ENCODE measurements around the gene KRT85.

The KRT85 gene

DNA sequence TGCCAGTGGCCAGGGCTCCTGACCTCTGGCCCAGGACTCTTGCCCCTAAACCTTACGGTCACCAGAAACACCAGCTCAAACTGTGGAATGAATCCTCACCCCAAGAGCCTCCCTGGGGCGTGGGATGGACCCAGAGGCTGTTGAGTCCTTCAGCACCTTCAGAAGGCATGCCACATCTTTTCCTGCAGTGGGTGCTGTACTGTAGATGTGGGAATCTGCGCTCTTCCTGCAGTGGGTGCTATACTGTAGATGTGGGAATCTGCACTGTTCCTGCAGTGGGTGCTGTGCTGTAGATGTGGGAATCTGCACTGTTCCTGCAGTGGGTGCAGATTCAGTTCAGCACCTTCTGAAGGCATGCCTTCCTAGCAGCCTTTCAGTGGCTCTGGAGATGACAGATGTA lies 37.7 kb upstream of the KRT85 start:
- H3K4me1 ChIP-seq (ENCODE audit: control insufficient read depth, insufficient read depth, low read length, poor library complexity, severe bottlenecking), result no peaks in the 10 kb centered on the region
- H3K9me3 ChIP-seq (ENCODE audit: control insufficient read depth, low read length), result no peaks in the 10 kb centered on the region
- no peak overlapping the region for H3K4me3 ChIP-seq (ENCODE audit: extremely low read depth, insufficient read depth, low read length, poor library complexity, severe bottlenecking)
- 84 to 100% methylated on average over 2 to 3 of the region's 3 CpGs for WGBS, 2 experiments (ENCODE audit: insufficient coverage in 2 of 2)
- no peak overlapping the region for H3K27ac ChIP-seq (ENCODE audit: low read depth, low read length, severe bottlenecking)
- no peaks in the 10 kb centered on the region for H3K36me3 ChIP-seq (ENCODE audit: control insufficient read depth, insufficient read depth, low read length)

DNA sequence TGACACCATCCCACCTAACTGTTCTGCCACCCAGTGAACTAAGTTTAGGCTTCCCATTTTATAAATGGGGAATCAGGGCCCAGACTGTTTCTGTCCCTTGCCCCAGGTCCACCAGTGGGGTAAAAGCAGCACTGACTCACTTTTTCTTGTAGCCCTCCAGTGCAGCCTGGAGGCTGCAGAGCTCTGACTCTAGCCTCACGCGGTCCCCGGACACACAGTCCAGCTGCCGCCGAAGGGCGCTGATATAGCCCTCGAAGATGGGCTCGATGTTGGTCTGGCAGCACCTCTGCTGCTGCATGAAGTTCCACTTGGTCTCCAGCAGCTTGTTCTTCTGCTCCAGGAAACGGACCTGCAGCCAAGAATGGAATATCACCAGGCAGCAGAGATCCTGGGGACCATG lies 36.3 kb upstream of the KRT85 start:
- H3K27ac ChIP-seq (ENCODE audit: low read depth, low read length, severe bottlenecking), result no peak overlapping the region
- no peak overlapping the region for H3K4me3 ChIP-seq (ENCODE audit: extremely low read depth, insufficient read depth, low read length, poor library complexity, severe bottlenecking)
- H3K36me3 ChIP-seq (ENCODE audit: control insufficient read depth, insufficient read depth, low read length), result no peaks in the 10 kb centered on the region
- no peaks in the 10 kb centered on the region for H3K9me3 ChIP-seq (ENCODE audit: control insufficient read depth, low read length)
- H3K4me1 ChIP-seq (ENCODE audit: control insufficient read depth, insufficient read depth, low read length, poor library complexity, severe bottlenecking), result no peaks in the 10 kb centered on the region
- WGBS, 2 experiments (ENCODE audit: insufficient coverage in 2 of 2), result 91 to 97% methylated on average over 8 to 9 of the region's 9 CpGs

DNA sequence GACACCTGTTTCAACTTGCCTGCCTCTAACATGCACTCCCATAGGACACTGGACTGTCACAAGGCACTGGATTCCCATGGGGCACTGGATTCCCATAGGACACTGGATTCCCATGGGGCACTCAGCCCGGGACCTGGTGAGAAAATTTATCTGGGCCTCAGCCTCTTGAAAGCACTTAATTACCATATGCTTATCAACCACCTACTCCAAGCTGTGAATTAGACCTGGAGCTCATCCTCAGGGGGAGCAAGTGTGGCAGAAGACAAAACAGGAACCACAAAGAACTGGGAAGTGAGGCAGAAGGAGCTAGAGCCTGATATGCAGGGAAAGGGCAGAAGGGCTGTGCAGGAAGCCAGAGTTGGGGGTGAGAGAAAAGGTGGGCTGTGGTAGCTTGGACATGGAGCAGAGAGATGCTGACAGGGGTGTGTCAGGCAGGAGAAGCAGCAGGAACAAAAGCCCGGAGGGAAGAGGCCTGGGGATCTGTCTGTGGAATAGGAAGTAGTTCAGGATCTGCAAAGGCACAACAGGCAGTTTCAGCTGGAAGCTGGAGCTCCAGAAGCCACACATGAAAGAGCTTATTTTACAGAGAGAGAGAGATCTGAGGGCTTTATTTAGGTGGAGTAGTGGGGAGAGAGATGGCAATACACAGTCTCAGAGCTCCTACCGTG lies 35.7 kb upstream of the KRT85 start:
- H3K4me3 ChIP-seq (ENCODE audit: extremely low read depth, insufficient read depth, low read length, poor library complexity, severe bottlenecking), result no peak overlapping the region
- H3K9me3 ChIP-seq (ENCODE audit: control insufficient read depth, low read length), result no peaks in the 10 kb centered on the region
- H3K4me1 ChIP-seq (ENCODE audit: control insufficient read depth, insufficient read depth, low read length, poor library complexity, severe bottlenecking), result no peaks in the 10 kb centered on the region
- H3K27ac ChIP-seq (ENCODE audit: low read depth, low read length, severe bottlenecking), result no peak overlapping the region
- no peaks in the 10 kb centered on the region for H3K36me3 ChIP-seq (ENCODE audit: control insufficient read depth, insufficient read depth, low read length)
- WGBS, 2 experiments (ENCODE audit: insufficient coverage in 2 of 2), result 51 to 61% methylated on average over 2 to 3 of the region's 3 CpGs

DNA sequence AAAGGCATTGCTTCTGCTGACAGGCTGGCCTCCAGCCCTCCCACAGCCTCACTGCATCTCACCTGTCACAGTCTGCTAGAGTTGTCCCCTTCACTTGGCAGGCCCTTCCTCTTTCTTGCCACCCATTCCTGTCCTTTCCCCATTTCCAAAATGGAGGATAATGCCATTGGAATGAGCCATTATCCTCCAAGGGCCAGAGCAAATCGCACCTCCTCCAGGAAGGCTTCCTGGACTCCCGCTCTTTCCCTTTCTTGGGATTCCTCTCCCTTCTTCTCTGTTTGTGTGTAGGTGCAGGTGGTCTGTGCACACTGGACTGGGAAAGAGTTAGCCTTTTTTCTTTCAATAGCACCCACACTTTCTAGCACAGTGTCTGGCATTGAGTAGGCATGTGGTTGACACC lies 35.1 kb upstream of the KRT85 start:
- 100% methylated on average over 1 of the region's 2 CpGs for WGBS, 2 experiments (ENCODE audit: insufficient coverage in 2 of 2)
- Histone ChIP-seq H3K9me3 (ENCODE audit: control insufficient read depth, low read length) (no peaks in the 10 kb centered on the region), H3K4me3 (ENCODE audit: extremely low read depth, insufficient read depth, low read length, poor library complexity, severe bottlenecking) (no peak overlapping the region), H3K27ac (ENCODE audit: low read depth, low read length, severe bottlenecking) (no peak overlapping the region), H3K4me1 (ENCODE audit: control insufficient read depth, insufficient read depth, low read length, poor library complexity, severe bottlenecking) (no peaks in the 10 kb centered on the region), H3K36me3 (ENCODE audit: control insufficient read depth, insufficient read depth, low read length) (no peaks in the 10 kb centered on the region)

DNA sequence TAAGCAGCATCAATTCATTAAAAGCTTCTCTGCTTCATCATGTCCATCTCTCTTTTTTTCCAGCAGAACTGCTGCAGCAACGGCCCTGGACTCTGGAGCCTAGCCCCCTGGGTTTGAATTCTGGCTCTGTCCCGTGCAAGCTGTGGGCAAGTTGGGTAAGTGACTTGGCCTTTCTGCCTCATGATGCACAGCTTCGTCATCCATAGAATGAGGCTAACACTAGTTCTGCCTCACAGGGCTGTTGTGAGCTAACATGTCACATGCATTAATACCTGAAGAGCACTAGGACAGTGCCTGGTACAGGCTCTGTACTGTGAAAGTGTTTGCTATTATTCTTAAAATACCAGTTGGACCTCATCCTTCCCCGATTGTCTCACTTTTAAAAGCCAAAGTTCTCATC lies 34.6 kb upstream of the KRT85 start:
- Histone ChIP-seq H3K9me3 (ENCODE audit: control insufficient read depth, low read length) (no peaks in the 10 kb centered on the region), H3K27ac (ENCODE audit: low read depth, low read length, severe bottlenecking) (no peak overlapping the region), H3K4me1 (ENCODE audit: control insufficient read depth, insufficient read depth, low read length, poor library complexity, severe bottlenecking) (no peaks in the 10 kb centered on the region), H3K4me3 (ENCODE audit: extremely low read depth, insufficient read depth, low read length, poor library complexity, severe bottlenecking) (no peak overlapping the region), H3K36me3 (ENCODE audit: control insufficient read depth, insufficient read depth, low read length) (no peaks in the 10 kb centered on the region)
- 82 to 96% methylated on average over 3 to 4 of the region's 4 CpGs for WGBS, 2 experiments (ENCODE audit: insufficient coverage in 2 of 2)

DNA sequence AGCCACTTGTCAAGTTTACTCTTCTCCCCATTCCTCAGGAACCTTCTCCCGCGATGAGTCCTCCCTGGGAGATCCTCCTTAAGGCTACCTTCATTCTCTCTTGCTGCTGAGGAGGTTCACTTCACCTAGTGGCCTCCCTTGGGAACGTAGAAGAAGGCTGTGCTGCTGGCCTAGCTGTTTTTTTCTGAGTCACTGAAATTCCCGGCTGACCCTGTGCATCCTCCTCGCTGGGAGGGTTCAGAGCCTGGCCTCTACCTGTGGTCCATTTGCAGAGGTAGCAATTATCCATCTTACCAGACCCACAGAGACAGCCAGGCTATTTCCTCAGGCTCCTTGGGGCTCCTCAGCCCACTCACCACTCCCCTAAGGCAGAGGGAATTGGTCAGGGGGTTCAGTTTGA lies 34.2 kb upstream of the KRT85 start:
- Histone ChIP-seq H3K9me3 (ENCODE audit: control insufficient read depth, low read length) (no peaks in the 10 kb centered on the region), H3K4me3 (ENCODE audit: extremely low read depth, insufficient read depth, low read length, poor library complexity, severe bottlenecking) (no peak overlapping the region), H3K36me3 (ENCODE audit: control insufficient read depth, insufficient read depth, low read length) (no peaks in the 10 kb centered on the region), H3K27ac (ENCODE audit: low read depth, low read length, severe bottlenecking) (no peak overlapping the region), H3K4me1 (ENCODE audit: control insufficient read depth, insufficient read depth, low read length, poor library complexity, severe bottlenecking) (no peaks in the 10 kb centered on the region)
- WGBS, 2 experiments (ENCODE audit: insufficient coverage in 2 of 2), result 86 to 88% methylated on average over 4 to 5 of the region's 5 CpGs

DNA sequence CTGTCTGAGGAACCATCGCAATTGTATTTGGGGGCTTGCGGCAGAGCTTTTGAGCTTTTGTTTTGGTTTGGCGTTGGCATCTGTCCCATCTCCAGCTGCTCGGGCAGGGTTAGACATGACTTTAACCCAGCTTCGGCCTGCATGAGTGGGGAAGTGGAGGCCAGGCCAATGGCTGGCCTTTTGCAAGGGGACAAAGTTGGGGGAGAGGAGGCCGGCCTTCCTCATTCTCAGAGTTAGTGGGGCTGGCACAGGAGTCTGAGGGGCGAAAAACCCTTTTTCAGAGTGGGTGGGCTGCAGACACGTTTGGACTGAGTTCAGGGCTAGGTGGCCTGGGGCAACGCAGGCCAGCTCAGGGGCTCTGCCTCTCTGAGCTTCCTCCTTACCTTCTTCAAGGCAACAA lies 33.6 kb upstream of the KRT85 start:
- H3K4me1 ChIP-seq (ENCODE audit: control insufficient read depth, insufficient read depth, low read length, poor library complexity, severe bottlenecking), result no peaks in the 10 kb centered on the region
- H3K27ac ChIP-seq (ENCODE audit: low read depth, low read length, severe bottlenecking), result no peak overlapping the region
- H3K36me3 ChIP-seq (ENCODE audit: control insufficient read depth, insufficient read depth, low read length), result no peaks in the 10 kb centered on the region
- H3K9me3 ChIP-seq (ENCODE audit: control insufficient read depth, low read length), result no peaks in the 10 kb centered on the region
- WGBS, 2 experiments (ENCODE audit: insufficient coverage in 2 of 2), result 90 to 92% methylated on average over 8 to 9 of the region's 9 CpGs
- no peak overlapping the region for H3K4me3 ChIP-seq (ENCODE audit: extremely low read depth, insufficient read depth, low read length, poor library complexity, severe bottlenecking)

DNA sequence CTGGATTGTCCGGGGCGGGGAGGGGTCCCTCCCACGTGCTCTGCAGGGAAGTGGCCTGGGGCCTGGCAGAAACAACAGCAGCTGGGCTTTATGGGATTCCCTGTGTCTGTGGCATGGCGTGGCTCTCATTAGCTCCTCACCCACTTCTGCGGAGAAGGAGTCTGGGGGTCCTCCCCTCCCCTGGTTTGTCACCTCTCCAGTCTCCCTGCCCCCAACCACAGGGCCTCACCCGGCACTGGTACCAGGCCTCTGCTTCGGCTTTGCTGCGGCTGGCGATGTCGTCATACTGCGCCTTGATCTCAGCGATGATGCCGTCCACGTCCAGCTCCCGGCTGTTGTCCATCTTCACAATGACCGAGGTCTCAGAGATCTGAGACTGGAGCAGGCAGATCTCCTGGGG lies 32.5 kb upstream of the KRT85 start:
- 92 to 93% methylated on average over 16 of the region's 16 CpGs for WGBS, 2 experiments (ENCODE audit: insufficient coverage in 2 of 2)
- no peaks in the 10 kb centered on the region for H3K36me3 ChIP-seq (ENCODE audit: control insufficient read depth, insufficient read depth, low read length)
- no peaks in the 10 kb centered on the region for H3K4me1 ChIP-seq (ENCODE audit: control insufficient read depth, insufficient read depth, low read length, poor library complexity, severe bottlenecking)
- H3K4me3 ChIP-seq (ENCODE audit: extremely low read depth, insufficient read depth, low read length, poor library complexity, severe bottlenecking), result no peak overlapping the region
- H3K27ac ChIP-seq (ENCODE audit: low read depth, low read length, severe bottlenecking), result no peak overlapping the region
- H3K9me3 ChIP-seq (ENCODE audit: control insufficient read depth, low read length), result no peaks in the 10 kb centered on the region

DNA sequence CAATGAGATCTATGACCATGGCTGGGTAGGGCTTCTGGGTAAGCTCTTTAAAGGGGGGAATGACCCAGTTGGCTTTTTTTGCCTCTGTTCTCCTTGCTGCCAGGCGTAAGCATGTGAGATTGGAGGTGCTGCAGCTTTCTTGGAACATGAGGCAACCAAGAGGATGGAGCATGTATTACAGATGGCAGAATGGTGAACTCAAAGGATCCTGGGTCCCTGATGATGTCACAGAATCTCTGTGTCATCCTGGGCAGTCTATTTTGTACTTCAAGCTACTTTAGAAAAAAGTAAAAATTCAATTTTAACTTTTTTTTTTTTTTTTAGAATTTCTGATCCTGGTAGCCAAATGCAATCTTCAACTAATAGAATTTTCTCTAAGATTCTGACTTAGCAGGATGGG lies 30.9 kb upstream of the KRT85 start:
- H3K9me3 ChIP-seq (ENCODE audit: control insufficient read depth, low read length), result no peaks in the 10 kb centered on the region
- no peak overlapping the region for H3K4me3 ChIP-seq (ENCODE audit: extremely low read depth, insufficient read depth, low read length, poor library complexity, severe bottlenecking)
- 78 to 89% methylated on average over 1 of the region's 1 CpG for WGBS, 2 experiments (ENCODE audit: insufficient coverage in 2 of 2)
- H3K4me1 ChIP-seq (ENCODE audit: control insufficient read depth, insufficient read depth, low read length, poor library complexity, severe bottlenecking), result no peaks in the 10 kb centered on the region
- no peaks in the 10 kb centered on the region for H3K36me3 ChIP-seq (ENCODE audit: control insufficient read depth, insufficient read depth, low read length)
- H3K27ac ChIP-seq (ENCODE audit: low read depth, low read length, severe bottlenecking), result no peak overlapping the region

DNA sequence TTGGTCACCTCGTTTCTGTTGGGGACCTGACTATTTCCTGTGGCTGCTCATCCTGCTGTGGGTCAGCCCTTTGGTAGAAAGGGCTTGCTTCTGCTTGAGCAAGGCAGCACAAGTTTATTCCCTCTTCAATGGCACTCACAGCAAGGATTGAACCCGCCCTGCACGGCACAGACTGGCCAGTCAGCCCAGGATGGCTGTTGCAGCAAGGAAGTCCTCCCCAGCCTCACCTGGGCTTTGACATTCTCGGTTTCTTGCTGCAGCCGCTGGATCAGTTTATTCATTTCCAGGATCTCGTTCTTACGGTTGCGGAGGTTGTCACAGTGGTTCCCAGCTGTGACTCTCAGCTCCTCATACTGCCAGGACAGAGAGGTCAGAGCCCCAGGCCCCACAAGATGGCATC lies 29.4 kb upstream of the KRT85 start:
- no peaks in the 10 kb centered on the region for H3K36me3 ChIP-seq (ENCODE audit: control insufficient read depth, insufficient read depth, low read length)
- H3K4me1 ChIP-seq (ENCODE audit: control insufficient read depth, insufficient read depth, low read length, poor library complexity, severe bottlenecking), result no peaks in the 10 kb centered on the region
- no peaks in the 10 kb centered on the region for H3K9me3 ChIP-seq (ENCODE audit: control insufficient read depth, low read length)
- no peak overlapping the region for H3K27ac ChIP-seq (ENCODE audit: low read depth, low read length, severe bottlenecking)
- no peak overlapping the region for H3K4me3 ChIP-seq (ENCODE audit: extremely low read depth, insufficient read depth, low read length, poor library complexity, severe bottlenecking)
- 88 to 93% methylated on average over 8 of the region's 8 CpGs for WGBS, 2 experiments (ENCODE audit: insufficient coverage in 2 of 2)

DNA sequence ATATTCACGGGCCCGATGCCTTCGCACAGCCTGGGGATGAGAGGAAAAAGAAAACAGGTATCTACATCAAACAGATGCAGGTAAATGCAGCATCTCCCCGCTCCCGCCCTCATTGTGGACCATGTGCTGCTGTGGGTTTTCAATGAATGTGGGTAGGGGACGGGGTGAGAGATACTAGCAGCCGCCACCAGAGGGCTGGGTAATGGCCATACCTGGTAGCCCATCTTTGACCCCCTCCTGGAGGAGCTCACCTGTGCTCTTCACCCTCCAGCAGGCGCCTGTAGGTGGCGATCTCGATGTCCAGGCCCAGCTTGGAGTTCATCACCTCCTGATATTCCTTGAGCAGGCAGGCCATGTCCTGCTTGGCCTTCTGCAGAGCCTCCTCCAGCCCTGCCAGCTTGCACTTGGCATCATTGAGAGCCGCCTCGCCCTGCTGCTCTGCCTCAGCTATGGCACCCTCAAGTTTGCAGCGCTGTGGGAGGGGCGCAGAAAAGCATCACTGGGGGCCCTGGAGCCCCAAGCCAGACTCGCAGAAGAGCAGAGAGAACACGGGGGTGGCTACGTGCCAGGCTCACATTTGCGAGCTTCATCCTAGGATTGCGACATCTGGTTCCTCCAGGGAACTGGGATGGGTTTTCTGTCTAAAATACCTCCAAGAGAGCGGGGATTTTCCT lies 28.6 kb upstream of the KRT85 start:
- peaks cover under 1% of the 10 kb centered on the region for H3K4me1 ChIP-seq (ENCODE audit: control insufficient read depth, insufficient read depth, low read length, poor library complexity, severe bottlenecking)
- WGBS, 2 experiments (ENCODE audit: insufficient coverage in 2 of 2), result 68 to 69% methylated on average over 15 to 17 of the region's 20 CpGs
- no peak overlapping the region for H3K27ac ChIP-seq (ENCODE audit: low read depth, low read length, severe bottlenecking)
- H3K4me3 ChIP-seq (ENCODE audit: extremely low read depth, insufficient read depth, low read length, poor library complexity, severe bottlenecking), result no peak overlapping the region
- H3K9me3 ChIP-seq (ENCODE audit: control insufficient read depth, low read length), result no peaks in the 10 kb centered on the region
- no peaks in the 10 kb centered on the region for H3K36me3 ChIP-seq (ENCODE audit: control insufficient read depth, insufficient read depth, low read length)

Data from mesodermal cell (in vitro differentiated cells).